SKM-1 treated with dmso at 0.1 percent for 144 hours (cell line): ENCODE results near the gene MUTYH.

ENCODE experiments used
- DNase-seq: peaks from one replicate; lab custom pipeline; 2025; ENCODE audit not compliant: unreplicated experiment; lab: John Stamatoyannopoulos, UW

The MUTYH gene

GRCh38 chr1:45348966-45349677 lies 8.9 kb upstream of the MUTYH start:
- DNase-seq = no peak

- DNase-seq = no peak
These were observed 8.3 kb upstream of the MUTYH start for GRCh38 chr1:45348609-45348965.

- DNase-seq = no peak
These were observed 7.8 kb upstream of the MUTYH start for GRCh38 chr1:45348020-45348419.

GRCh38 chr1:45346473-45346872 lies 6.2 kb upstream of the MUTYH start:
- no peak for DNase-seq

- DNase-seq = no peak
These were observed 4.8 kb upstream of the MUTYH start for GRCh38 chr1:45345014-45345413.

GRCh38 chr1:45344499-45344898 lies 4.3 kb upstream of the MUTYH start:
- no peak for DNase-seq

GRCh38 chr1:45340816-45341466 lies 701 bp upstream of the MUTYH start:
- DNase-seq = no peak

- DNase-seq = no peak
These were observed 2.5 kb downstream of the MUTYH start for GRCh38 chr1:45337630-45338325.

- DNase-seq = no peak
These were observed 4.3 kb downstream of the MUTYH start for GRCh38 chr1:45335855-45336324.

- DNase-seq = peak; percentile 34
These were observed 5.7 kb downstream of the MUTYH start for GRCh38 chr1:45334308-45335245.

GRCh38 chr1:45332346-45332720 lies 7.9 kb downstream of the MUTYH start:
- no peak for DNase-seq

- no peak for DNase-seq
These were observed 8.5 kb downstream of the MUTYH start for GRCh38 chr1:45331436-45332345.

- no peak for DNase-seq
These were observed 10.8 kb downstream of the MUTYH start for GRCh38 chr1:45329445-45329844.

- no peak for DNase-seq
These were observed 11.6 kb downstream of the MUTYH start for GRCh38 chr1:45328680-45329079.

GRCh38 chr1:45327644-45328515 lies 12.4 kb downstream of the MUTYH start:
- no peak for DNase-seq

- DNase-seq = peak; percentile 49
These were observed 13.3 kb downstream of the MUTYH start, which contains the start of gene HPDL for GRCh38 chr1:45326627-45327623. Gene HPDL (plus strand): TSS chr1:45326895. CDS start chr1:45327149, 254 bp downstream.

- DNase-seq = no peak
These were observed 14.3 kb downstream of the MUTYH start for GRCh38 chr1:45325851-45326506.
